Heart left ventricle (tissue), 16 donors: ENCODE results near the gene DMWD. TPM values are rescaled to one million over a fixed set of nuclear protein-coding genes. Genes with fewer than 3 reads are reported as not detected.

Experiments
- ATAC-seq, 4 donors: fragments of 200-7000 bp; cut with Tn5 transposase; one replicate each; pipeline ENCODE4 v1.9.1; 2020 to 2022; ENCODE audit warnings: moderate library complexity in 4 of 4, mild to moderate bottlenecking in 3 of 4, moderate number of reproducible peaks in 1 of 4
- DNase-seq, 5 donors: peaks; one replicate each; pipeline ENCODE4 v3.0.0-alpha.2; 2020
- H3K27ac ChIP-seq, 12 donors: fragments of 200-600 bp; sonication (generic) in 4 of 12; one replicate each; pipeline versions ENCODE4 v1.5.0 to v1.8.0; 2016 to 2022; ENCODE audit warnings: mild to moderate bottlenecking in 2 of 12
- H3K27me3 ChIP-seq, 9 donors: fragments of 200-600 bp; sonication (generic) in 2 of 9; one replicate each; pipeline versions ENCODE4 v1.5.1 to v1.8.0; 2016 to 2022; ENCODE audit warnings: mild to moderate bottlenecking in 3 of 9
- H3K36me3 ChIP-seq, 9 donors: fragments of 200-600 bp; sonication (generic) in 2 of 9; one replicate each; pipeline versions ENCODE4 v1.5.0 to v1.8.0; 2018 to 2022; ENCODE audit warnings: mild to moderate bottlenecking in 2 of 9
- H3K4me1 ChIP-seq, 12 donors: fragments of 200-600 bp; sonication (generic) in 4 of 12; one replicate each; pipeline versions ENCODE4 v1.5.0 to v1.8.0; 2016 to 2022; ENCODE audit warnings: mild to moderate bottlenecking in 3 of 12
- H3K4me3 ChIP-seq, 12 donors: fragments of 200-600 bp; sonication (generic) in 4 of 12; one replicate each; pipeline versions ENCODE4 v1.5.0 to v1.8.0; 2017 to 2022; ENCODE audit warnings: mild to moderate bottlenecking in 9 of 12, moderate library complexity in 4 of 12
- H3K9me3 ChIP-seq, 12 donors: fragments of 200-600 bp; sonication (generic) in 4 of 12; one replicate each; pipeline versions ENCODE4 v1.5.0 to v1.8.0; 2016 to 2022; ENCODE audit warnings: mild to moderate bottlenecking in 1 of 12
- POLR2A ChIP-seq, 2 donors: fragments of 450-650 bp; IDR thresholded peaks; one replicate each; pipeline ENCODE4 v1.6.1; 2017; ENCODE audit warnings: antibody characterized with exemption in 2 of 2, mild to moderate bottlenecking in 2 of 2, moderate library complexity in 2 of 2
- WGBS, 4 donors: extraction: QIAGEN DNeasy Blood & Tissue Kit in 2 of 4; methylation state at CpG; one replicate each; pipeline versions ENCODE4 v1.1.5 to v1.1.7; 2013 to 2018; 5-methylcytosine and 5-hydroxymethylcytosine counted together
- intact Hi-C, 10 donors: fragments of 100-400 bp; cut with DNase I; formaldehyde crosslinking; loops; one replicate each; pipeline versions ENCODE4 v1.11.1 to v1.14.2; 2022
- long read RNA-seq, 3 donors: library from polyadenylated mRNA; unstranded; transcript quantifications; one replicate each; pipeline ENCODE4 v2.0.0, GENCODE V29; 2020 to 2021
- polyA plus RNA-seq, 2 donors: library from polyadenylated mRNA; stranded (reverse); fragments of 200-250 nt; gene quantifications; one replicate each; pipeline ENCODE4 v1.2.3, GENCODE V29; 2013
- total RNA-seq, 9 donors: library from RNA; depleted of rRNA in 2 of 9; stranded (reverse); fragments of >200 nt in 2 of 9; fragmentation: NEBNext Ultra II Directional in 3 of 9; extraction: Animal tissue kit (Norgen Biotek cat#: 25700) in 3 of 9; gene quantifications; one replicate each; pipeline versions ENCODE4 v1.1.0 to v1.2.4, GENCODE V29; 2016 to 2023
- TF ChIP-seq, protein P1 (sequence below), 12 donors: fragments of 200-600 bp; sonication (generic) in 4 of 12; IDR thresholded peaks; one replicate each; pipeline versions ENCODE4 v1.5.0 to v1.8.0; 2018 to 2022; ENCODE audit warnings: antibody characterized with exemption in 12 of 12, mild to moderate bottlenecking in 5 of 12
- donor health status: ischemic (EF 13 %, LVEDD 7.1; RV severe dilation, severe dysfunction).
- donor health status: healthy with polysubstance abuse.
- donor health status: DM: no; HTN: yes; CAD: no.
- donor health status: DM: no; HTN: no; CAD: no.
- donor health status: ischemic (EF 25% LVEDD 6.9; RV normal size, moderate dysfunction).
- donor health status: ischemic (EF 25% LVEDD 5.7; RV mildly dilated, moderate dysfunction).
- donor health status: healthy.
- donor health status: DM: yes; HTN: yes; CAD: no.
- donor health status: ischemic (EF 35%, LVEDD 5.7; RV mildly dilated, moderate dysfunction).
- donor health status: nonischemic (EF 11% LVEDD 7.7; RV severe dilation, severe dysfunction).
- donor health status: DM: yes; HTN: yes; CAD: no.
- donor health status: PGD.
- donor health status: ischemic (EF 29% LVEDD 5.4; RV normal size, mild dysfunction).
- donor health status: nonischemic (EF 23%, LVEDD 6.1; RV moderate dilation, normal function).

Gene DMWD, protein sequence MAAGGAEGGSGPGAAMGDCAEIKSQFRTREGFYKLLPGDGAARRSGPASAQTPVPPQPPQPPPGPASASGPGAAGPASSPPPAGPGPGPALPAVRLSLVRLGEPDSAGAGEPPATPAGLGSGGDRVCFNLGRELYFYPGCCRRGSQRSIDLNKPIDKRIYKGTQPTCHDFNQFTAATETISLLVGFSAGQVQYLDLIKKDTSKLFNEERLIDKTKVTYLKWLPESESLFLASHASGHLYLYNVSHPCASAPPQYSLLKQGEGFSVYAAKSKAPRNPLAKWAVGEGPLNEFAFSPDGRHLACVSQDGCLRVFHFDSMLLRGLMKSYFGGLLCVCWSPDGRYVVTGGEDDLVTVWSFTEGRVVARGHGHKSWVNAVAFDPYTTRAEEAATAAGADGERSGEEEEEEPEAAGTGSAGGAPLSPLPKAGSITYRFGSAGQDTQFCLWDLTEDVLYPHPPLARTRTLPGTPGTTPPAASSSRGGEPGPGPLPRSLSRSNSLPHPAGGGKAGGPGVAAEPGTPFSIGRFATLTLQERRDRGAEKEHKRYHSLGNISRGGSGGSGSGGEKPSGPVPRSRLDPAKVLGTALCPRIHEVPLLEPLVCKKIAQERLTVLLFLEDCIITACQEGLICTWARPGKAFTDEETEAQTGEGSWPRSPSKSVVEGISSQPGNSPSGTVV
- total RNA-seq (100 to 1,000 TPM in 1 of 9 donors, 10 to 100 TPM in 8; 47.2 to 109 (median 67.3) TPM), polyA plus RNA-seq (10 to 100 TPM; 41.8 to 67.3 TPM)
- long read RNA-seq, donor 1, transcript DMWD-205 (2 exons, 643 nt) = minor isoform, 20 of 76 reads
- long read RNA-seq, donor 1, transcript DMWD-201 (5 exons, 3,305 nt) = major isoform, 29 of 76 reads
- long read RNA-seq, donor 1, partial matches to known transcripts = 4 of 76 reads
- long read RNA-seq, donor 1, other reads (novel, unspliced or antisense) = 19 of 76 reads
- long read RNA-seq, donor 2, transcript DMWD-201 (5 exons, 3,305 nt) = minor isoform, 8 of 38 reads
- long read RNA-seq, donor 2, transcript DMWD-207 (1 exons, 782 nt) = major isoform, 11 of 38 reads
- long read RNA-seq, donor 2, partial matches to known transcripts = 15 of 38 reads
- long read RNA-seq, donor 2, other reads (novel, unspliced or antisense) = 3 of 38 reads
- long read RNA-seq, donor 3, transcript DMWD-201 (5 exons, 3,305 nt) = major isoform, 61 of 120 reads
- long read RNA-seq, donor 3, transcript DMWD-202 (4 exons, 3,292 nt) = minor isoform, 6 of 120 reads
- long read RNA-seq, donor 3, transcript DMWD-205 (2 exons, 643 nt) = minor isoform, 29 of 120 reads
- long read RNA-seq, donor 3, partial matches to known transcripts = 15 of 120 reads
- long read RNA-seq, donor 3, other reads (novel, unspliced or antisense) = 7 of 120 reads

DNA sequence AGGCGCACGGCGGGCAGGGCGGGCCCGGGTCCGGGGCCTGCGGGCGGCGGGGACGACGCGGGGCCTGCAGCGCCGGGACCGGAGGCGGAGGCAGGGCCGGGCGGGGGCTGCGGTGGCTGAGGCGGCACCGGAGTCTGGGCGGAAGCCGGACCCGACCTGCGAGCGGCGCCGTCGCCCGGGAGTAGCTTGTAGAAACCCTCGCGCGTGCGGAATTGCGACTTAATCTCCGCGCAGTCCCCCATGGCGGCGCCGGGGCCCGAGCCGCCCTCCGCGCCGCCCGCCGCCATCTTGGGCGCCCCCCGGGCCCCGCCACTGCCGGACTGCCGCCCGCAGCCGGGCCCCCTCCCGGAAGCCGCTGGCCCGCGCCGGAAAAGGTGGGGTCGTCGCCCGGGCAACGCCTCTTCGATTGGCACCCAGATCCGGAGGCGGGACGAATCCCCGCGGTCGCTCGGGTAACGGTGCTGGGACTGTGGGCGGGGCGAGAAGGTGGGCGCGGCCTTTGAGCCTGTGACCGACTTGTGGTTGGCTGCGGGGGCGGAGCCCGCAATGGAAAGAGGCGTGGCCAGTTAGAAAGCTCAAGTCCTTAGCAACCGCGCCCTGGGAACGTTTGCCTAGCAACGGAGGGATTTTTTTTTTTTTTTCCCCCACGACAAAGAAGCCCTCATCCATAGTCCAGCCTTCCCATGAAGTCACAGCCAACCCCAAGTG is at the start of gene DMWD:
Gene DMWD, minus strand, starts transcription at position 376 of the 708 bp plus-strand sequence. Its CDS starts 89 bp downstream, at position 287.
- peaks cover 0 to 32% (median 27%) of the 10 kb centered on the region in 9 donors for H3K36me3 ChIP-seq
- H3K4me1 ChIP-seq = peaks cover 0 to 41% (median 24%) of the 10 kb centered on the region in 12 donors
- TF ChIP-seq, protein P1, sequence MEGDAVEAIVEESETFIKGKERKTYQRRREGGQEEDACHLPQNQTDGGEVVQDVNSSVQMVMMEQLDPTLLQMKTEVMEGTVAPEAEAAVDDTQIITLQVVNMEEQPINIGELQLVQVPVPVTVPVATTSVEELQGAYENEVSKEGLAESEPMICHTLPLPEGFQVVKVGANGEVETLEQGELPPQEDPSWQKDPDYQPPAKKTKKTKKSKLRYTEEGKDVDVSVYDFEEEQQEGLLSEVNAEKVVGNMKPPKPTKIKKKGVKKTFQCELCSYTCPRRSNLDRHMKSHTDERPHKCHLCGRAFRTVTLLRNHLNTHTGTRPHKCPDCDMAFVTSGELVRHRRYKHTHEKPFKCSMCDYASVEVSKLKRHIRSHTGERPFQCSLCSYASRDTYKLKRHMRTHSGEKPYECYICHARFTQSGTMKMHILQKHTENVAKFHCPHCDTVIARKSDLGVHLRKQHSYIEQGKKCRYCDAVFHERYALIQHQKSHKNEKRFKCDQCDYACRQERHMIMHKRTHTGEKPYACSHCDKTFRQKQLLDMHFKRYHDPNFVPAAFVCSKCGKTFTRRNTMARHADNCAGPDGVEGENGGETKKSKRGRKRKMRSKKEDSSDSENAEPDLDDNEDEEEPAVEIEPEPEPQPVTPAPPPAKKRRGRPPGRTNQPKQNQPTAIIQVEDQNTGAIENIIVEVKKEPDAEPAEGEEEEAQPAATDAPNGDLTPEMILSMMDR (IDR thresholded peaks at IDR 0.05) = no peak
- peak in 1 of 2 donors; percentile 70 for TF ChIP-seq POLR2A (IDR thresholded peaks at IDR 0.05)
- intact Hi-C loops = loop anchor here in 3 of 10 donors (1.0 to 2.0 kb wide), 3 partner anchors 22 to 76 kb away; no protein-coding TSS in a partner anchor
- peak; percentile 96 to 99 (median 97) for ATAC-seq
- peak within 1 kb of the TSS; percentile 32 to 97 (median 72) for H3K4me3 ChIP-seq
- H3K27me3 ChIP-seq = peaks cover 0 to 53% (median 0%) of the 10 kb centered on the region in 9 donors
- peak; percentile 99 to 100 (median 100) for DNase-seq
- H3K9me3 ChIP-seq = no peaks in the 10 kb centered on the region
- 0 to 1% (median 1%) methylated on average over 49 to 86 of the region's 86 CpGs for WGBS, 4 donors
- peak within 1 kb of the TSS; percentile 70 to 92 (median 84) for H3K27ac ChIP-seq

DNA sequence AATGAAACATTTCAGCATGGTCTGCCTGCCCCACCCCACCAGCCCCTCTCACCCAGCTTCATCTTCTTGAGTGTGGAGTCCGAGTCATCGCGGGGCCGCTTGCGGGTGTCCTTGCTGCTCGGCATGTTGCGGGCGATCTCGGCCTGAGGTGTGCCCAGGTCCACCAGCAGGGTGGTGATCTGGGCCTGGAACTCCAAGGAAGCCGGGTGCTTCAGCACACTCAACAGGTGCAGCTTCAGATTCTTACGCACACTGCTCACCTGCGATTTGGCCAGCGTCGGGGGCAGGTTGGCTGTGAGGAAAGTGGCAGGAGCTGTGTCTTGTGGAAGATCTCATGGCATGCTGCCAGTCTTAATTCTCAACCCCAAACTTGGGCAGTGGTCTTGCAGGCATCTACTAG is 49.6 kb upstream of the DMWD start:
- no peak for ATAC-seq
- no peak overlapping the region for H3K27ac ChIP-seq
- peaks cover 3 to 100% (median 100%) of the 10 kb centered on the region in 9 donors for H3K36me3 ChIP-seq
- 94 to 98% (median 97%) methylated on average over 13 to 14 of the region's 14 CpGs for WGBS, 4 donors
- TF ChIP-seq POLR2A (IDR thresholded peaks at IDR 0.05) = no peak
- TF ChIP-seq, protein P1 (IDR thresholded peaks at IDR 0.05) = no peak
- no peaks in the 10 kb centered on the region for H3K9me3 ChIP-seq
- H3K4me1 ChIP-seq = no peaks in the 10 kb centered on the region
- intact Hi-C loops = no loop called here
- peak in 1 of 5 donors; percentile 37 for DNase-seq
- no peak overlapping the region for H3K4me3 ChIP-seq
- no peaks in the 10 kb centered on the region for H3K27me3 ChIP-seq

DNA sequence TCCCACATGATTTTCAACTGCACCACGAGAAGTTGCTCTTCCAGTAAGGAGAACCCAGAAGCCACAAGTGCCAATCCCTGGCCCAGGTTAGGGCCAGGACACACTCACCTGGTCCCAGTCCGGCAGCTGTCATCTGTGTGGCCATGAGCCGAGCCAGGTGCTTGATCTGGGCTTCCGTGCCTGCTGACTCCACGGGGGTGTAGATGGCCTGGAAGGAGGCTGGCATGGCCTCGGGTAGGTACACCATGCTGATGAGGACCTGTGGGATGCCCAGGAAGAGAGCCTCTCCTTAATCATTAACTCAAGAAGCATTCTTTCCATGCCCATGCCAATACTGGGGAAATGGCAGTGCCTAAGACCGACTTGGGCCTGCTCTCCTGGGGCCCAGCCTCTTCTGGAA is 42.3 kb upstream of the DMWD start:
- Histone ChIP-seq H3K9me3 (no peaks in the 10 kb centered on the region), H3K4me1 (no peaks in the 10 kb centered on the region), H3K4me3 (no peak overlapping the region), H3K27ac (no peak overlapping the region), H3K36me3 (peaks cover 0 to 100% (median 99%) of the 10 kb centered on the region in 9 donors), H3K27me3 (no peaks in the 10 kb centered on the region)
- TF ChIP-seq POLR2A (IDR thresholded peaks at IDR 0.05) = no peak
- TF ChIP-seq, protein P1 (IDR thresholded peaks at IDR 0.05) = no peak
- DNase-seq (peak in 1 of 5 donors; percentile 20), ATAC-seq (no peak)
- WGBS, 4 donors = 89 to 95% (median 92%) methylated on average over 7 of the region's 7 CpGs
- intact Hi-C loops = no loop called here
